HG02943 (cell line): Measurements from ENCODE around the gene CLASP1.

ENCODE experiments used
- ATAC-seq: cut with Tn5 transposase; IDR thresholded peaks from one replicate; pipeline ENCODE4 v1.9.1; 2021; ENCODE audit warnings: mild to moderate bottlenecking, low read depth, moderate library complexity; ENCODE audit not compliant: unreplicated experiment

CLASP1 gene

GRCh38 chr2:121519732-121520640 lies 129.3 kb downstream of the CLASP1 start:
- ATAC-seq, result no peak

GRCh38 chr2:121519153-121519552 lies 130.1 kb downstream of the CLASP1 start:
- ATAC-seq, result no peak

GRCh38 chr2:121513597-121514333 lies 135.5 kb downstream of the CLASP1 start:
- no peak for ATAC-seq

GRCh38 chr2:121510857-121511256 lies 138.4 kb downstream of the CLASP1 start:
- ATAC-seq, result no peak

GRCh38 chr2:121506621-121507020 lies 142.6 kb downstream of the CLASP1 start:
- ATAC-seq, result no peak

- no peak for ATAC-seq
These were observed 143.2 kb downstream of the CLASP1 start for GRCh38 chr2:121505986-121506586.

- ATAC-seq, result no peak
These were observed 144.3 kb downstream of the CLASP1 start for GRCh38 chr2:121505005-121505404.

GRCh38 chr2:121504316-121504715 lies 144.9 kb downstream of the CLASP1 start:
- ATAC-seq, result no peak

GRCh38 chr2:121502781-121503180 lies 146.5 kb downstream of the CLASP1 start:
- ATAC-seq, result no peak

GRCh38 chr2:121502246-121502645 lies 147.0 kb downstream of the CLASP1 start:
- no peak for ATAC-seq

GRCh38 chr2:121501554-121501953 lies 147.7 kb downstream of the CLASP1 start:
- no peak for ATAC-seq

- ATAC-seq, result no peak
These were observed 148.2 kb downstream of the CLASP1 start for GRCh38 chr2:121501031-121501430.

GRCh38 chr2:121498731-121499130 lies 150.5 kb downstream of the CLASP1 start:
- ATAC-seq, result no peak

GRCh38 chr2:121492409-121492808 lies 156.9 kb downstream of the CLASP1 start:
- no peak for ATAC-seq

- ATAC-seq, result no peak
These were observed 157.7 kb downstream of the CLASP1 start for GRCh38 chr2:121491518-121491917.

GRCh38 chr2:121490584-121491133 lies 158.6 kb downstream of the CLASP1 start:
- no peak for ATAC-seq

GRCh38 chr2:121489911-121490583 lies 159.2 kb downstream of the CLASP1 start:
- ATAC-seq, result no peak

- ATAC-seq, result no peak
These were observed 160.0 kb downstream of the CLASP1 start for GRCh38 chr2:121489284-121489683.

GRCh38 chr2:121486191-121486790 lies 163.0 kb downstream of the CLASP1 start:
- no peak for ATAC-seq

- ATAC-seq, result no peak
These were observed 164.2 kb downstream of the CLASP1 start for GRCh38 chr2:121485039-121485438.
